H1 (cell line): ENCODE results near the gene SEZ6L. TPM values are rescaled to one million over a fixed set of nuclear protein-coding genes. Genes with fewer than 3 reads are reported as not detected.
A peak's percentile ranks its signal among the peaks of the same experiment; 100 is the strongest.

ENCODE experiments used
- CTCF ChIA-PET: fragments of 300-600 bp; sonication (Branson Sonifier 250); formaldehyde crosslinking; loops from one replicate; lab custom pipeline; 2021; ENCODE audit not compliant: partially characterized antibody; lab: Charles Lee
- POLR2A ChIA-PET: fragments of 300-600 bp; sonication (Branson Sonifier 250); formaldehyde crosslinking; loops from one replicate; lab custom pipeline; 2021; ENCODE audit warnings: inconsistent platforms; ENCODE audit not compliant: partially characterized antibody; lab: Charles Lee
- DNase-seq, 2 experiments: peaks; one replicate each; pipeline versions ENCODE4 v3.0.0 to v3.0.0-alpha.2; 2010 to 2022; ENCODE audit warnings: low spot score in 2 of 2, low read depth in 1 of 2, mixed read lengths in 1 of 2
- FAIRE-seq: peaks from 2 replicates; lab custom pipeline; 2011; peaks lifted over from hg19 to GRCh38; lab: Jason Lieb, UNC
- H2AFZ ChIP-seq: 2 replicates; pipeline ENCODE4 v1.8.1; 2012; ENCODE audit warnings: low read length, inconsistent platforms
- H2AK5ac ChIP-seq: 2 replicates; pipeline ENCODE4 v1.6.1; 2013; ENCODE audit warnings: low read depth, low read length
- H2BK120ac ChIP-seq: replicated peaks from 2 replicates; pipeline ENCODE3; 2013; ENCODE audit warnings: low read depth, low read length, inconsistent platforms
- H2BK12ac ChIP-seq: 2 replicates; pipeline ENCODE4 v1.6.1; 2013; ENCODE audit warnings: low read depth, low read length
- H2BK15ac ChIP-seq: 2 replicates; pipeline ENCODE4 v1.6.1; 2013; ENCODE audit warnings: low read length
- H2BK20ac ChIP-seq: 2 replicates; pipeline ENCODE4 v1.6.1; 2013; ENCODE audit warnings: low read length
- H2BK5ac ChIP-seq: 2 replicates; pipeline ENCODE4 v1.6.1; 2013; ENCODE audit warnings: low read depth, low read length
- H3K14ac ChIP-seq: 2 replicates; pipeline ENCODE4 v1.6.1; 2013; ENCODE audit warnings: inconsistent platforms; ENCODE audit not compliant: insufficient read length
- H3K18ac ChIP-seq: 2 replicates; pipeline ENCODE4 v1.6.1; 2013; ENCODE audit warnings: low read length; ENCODE audit errors: extremely low read depth
- H3K23ac ChIP-seq: 2 replicates; pipeline ENCODE4 v1.6.1; 2013; ENCODE audit warnings: inconsistent platforms; ENCODE audit not compliant: insufficient read length
- H3K23me2 ChIP-seq: 2 replicates; pipeline ENCODE4 v1.6.1; 2013; ENCODE audit warnings: low read depth, low read length
- H3K27ac ChIP-seq: 2 replicates; pipeline ENCODE4 v1.6.1; 2011; ENCODE audit warnings: low read depth, low read length, inconsistent platforms
- H3K27me3 ChIP-seq, 4 experiments: replicated peaks in 1 of 4; 1 replicate in 1 of 4; 2 replicates in 3 of 4; pipeline versions ENCODE4 v1.6.1 to v1.8.1; 2011 to 2013; ENCODE audit warnings: low read length in 3 of 4, mild to moderate bottlenecking in 3 of 4, inconsistent platforms in 2 of 4, mixed read lengths in 2 of 4, moderate library complexity in 1 of 4; ENCODE audit not compliant: control insufficient read depth in 3 of 4, insufficient read depth in 3 of 4; ENCODE audit errors: extremely low read depth in 1 of 4
- H3K36me3 ChIP-seq, 4 experiments: 2 replicates each; pipeline versions ENCODE4 v1.6.1 to v1.8.1; 2011 to 2013; ENCODE audit warnings: mild to moderate bottlenecking in 4 of 4, low read length in 3 of 4, moderate library complexity in 2 of 4, control low read depth in 1 of 4, inconsistent platforms in 1 of 4; ENCODE audit not compliant: insufficient read depth in 4 of 4, control insufficient read depth in 2 of 4
- H3K4ac ChIP-seq: replicated peaks from 2 replicates; pipeline ENCODE3; 2013; ENCODE audit warnings: low read length, low read depth, mixed read lengths, inconsistent platforms; ENCODE audit not compliant: insufficient read length
- H3K4me1 ChIP-seq, 4 experiments: replicated peaks in 1 of 4; 1 replicate in 1 of 4; 2 replicates in 3 of 4; pipeline versions ENCODE4 v1.6.1 to v1.8.1; 2011 to 2013; ENCODE audit warnings: low read length in 3 of 4, inconsistent platforms in 2 of 4, mixed read lengths in 1 of 4; ENCODE audit not compliant: insufficient read depth in 4 of 4, control insufficient read depth in 3 of 4
- H3K4me2 ChIP-seq, 2 experiments: 2 replicates each; pipeline versions ENCODE4 v1.6.1 to v1.8.1; 2011 to 2013; ENCODE audit warnings: low read depth in 2 of 2, low read length in 2 of 2, control low read depth in 1 of 2, inconsistent platforms in 1 of 2, mild to moderate bottlenecking in 1 of 2; ENCODE audit not compliant: insufficient read depth in 1 of 2
- H3K4me3 ChIP-seq, 4 experiments: fragments of 200-600, 300-600 bp in 1 of 4; sonication (generic), shearing (Covaris generic), sonication (Bioruptor Twin) in 1 of 4; 2 replicates each; pipeline versions ENCODE4 v1.5.1 to v1.8.1; 2011 to 2016; ENCODE audit warnings: low read length in 4 of 4, low read depth in 3 of 4, control low read depth in 2 of 4, inconsistent platforms in 2 of 4, mild to moderate bottlenecking in 2 of 4, mixed read lengths in 1 of 4, moderate library complexity in 1 of 4; ENCODE audit not compliant: insufficient read depth in 2 of 4; ENCODE audit errors: extremely low read depth in 1 of 4
- H3K56ac ChIP-seq: replicated peaks from 2 replicates; pipeline ENCODE3; 2013; ENCODE audit warnings: low read depth, mild to moderate bottlenecking, mixed read lengths, low read length, inconsistent platforms; ENCODE audit not compliant: insufficient read length
- H3K79me1 ChIP-seq: 2 replicates; pipeline ENCODE4 v1.6.1; 2013; ENCODE audit warnings: low read depth, low read length, control low read depth
- H3K79me2 ChIP-seq, 2 experiments: 2 replicates each; pipeline versions ENCODE4 v1.6.1 to v1.8.1; 2012 to 2013; ENCODE audit warnings: low read length in 2 of 2, mild to moderate bottlenecking in 2 of 2, inconsistent platforms in 1 of 2; ENCODE audit not compliant: insufficient read depth in 2 of 2, control insufficient read depth in 1 of 2
- H3K9ac ChIP-seq, 4 experiments: replicated peaks in 1 of 4; 1 replicate in 1 of 4; 2 replicates in 3 of 4; pipeline versions ENCODE4 v1.6.1 to v1.8.1; 2011 to 2013; ENCODE audit warnings: low read depth in 3 of 4, low read length in 3 of 4, control low read depth in 2 of 4, mild to moderate bottlenecking in 2 of 4, moderate library complexity in 2 of 4, inconsistent platforms in 1 of 4; ENCODE audit errors: extremely low read depth in 1 of 4
- H3K9me3 ChIP-seq, 2 experiments: 2 replicates each; pipeline versions ENCODE4 v1.6.1 to v1.8.1; 2012 to 2013; ENCODE audit warnings: mild to moderate bottlenecking in 2 of 2, moderate library complexity in 2 of 2, control low read depth in 1 of 2, inconsistent platforms in 1 of 2, low read depth in 1 of 2, low read length in 1 of 2, mixed read lengths in 1 of 2; ENCODE audit not compliant: insufficient read depth in 2 of 2
- H4K20me1 ChIP-seq, 2 experiments: replicated peaks in 1 of 2; 2 replicates each; pipeline versions ENCODE3 to v1.8.1; 2011 to 2013; ENCODE audit warnings: inconsistent platforms in 2 of 2, low read length in 2 of 2, mild to moderate bottlenecking in 1 of 2; ENCODE audit not compliant: insufficient read depth in 2 of 2, control insufficient read depth in 1 of 2
- H4K5ac ChIP-seq: 2 replicates; pipeline ENCODE4 v1.6.1; 2013; ENCODE audit warnings: low read length, low read depth, mixed read lengths, inconsistent platforms; ENCODE audit not compliant: insufficient read length
- H4K8ac ChIP-seq: 2 replicates; pipeline ENCODE4 v1.8.0; 2013; ENCODE audit warnings: mild to moderate bottlenecking, moderate library complexity, low read length, inconsistent platforms; ENCODE audit not compliant: insufficient read depth; ENCODE audit errors: extremely low read depth
- H4K91ac ChIP-seq: replicated peaks from 2 replicates; pipeline ENCODE3; 2013; ENCODE audit warnings: low read length, mixed read lengths, inconsistent platforms; ENCODE audit not compliant: insufficient read length
- EZH2 ChIP-seq: fragments of 200-600 bp; sonication (generic); IDR thresholded peaks from 2 replicates; pipeline ENCODE4 v1.7.1; 2012; ENCODE audit warnings: low read depth, mild to moderate bottlenecking, moderate library complexity, low read length, inconsistent platforms; ENCODE audit not compliant: severe bottlenecking
- KDM4A ChIP-seq: IDR thresholded peaks from one replicate; pipeline ENCODE4 v1.7.1; 2012; ENCODE audit warnings: low read depth, mild to moderate bottlenecking, moderate library complexity, low read length, inconsistent platforms; ENCODE audit not compliant: severe bottlenecking
- RBBP5 ChIP-seq: IDR thresholded peaks from 2 replicates; pipeline ENCODE4 v1.7.1; 2012; ENCODE audit warnings: low read depth, mild to moderate bottlenecking, inconsistent platforms, low read length, moderate library complexity, borderline replicate concordance
- WGBS, 2 experiments: shearing (Covaris generic) in 1 of 2; methylation state at CpG; one replicate each; pipeline versions ENCODE4 v1.1.6 to v1.1.7; 2013 to 2015; ENCODE audit warnings: low lambda C conversion rate in 2 of 2, mixed read lengths in 2 of 2, inconsistent platforms in 1 of 2, low coverage in 1 of 2, missing lambda C conversion rate in 1 of 2; ENCODE audit not compliant: insufficient replicate concordance in 2 of 2, insufficient coverage in 1 of 2, insufficient read length in 1 of 2; ENCODE audit errors: extremely low coverage in 1 of 2, missing lambda C conversion rate in 1 of 2; 5-methylcytosine and 5-hydroxymethylcytosine counted together
- long read RNA-seq, 2 experiments: library from RNA in 1 of 2; library from capped mRNA in 1 of 2; stranded (forward); transcript quantifications; one replicate each; pipeline ENCODE4 v2.0.0, GENCODE V29; 2021; ENCODE audit warnings: inconsistent platforms in 1 of 2
- polyA minus RNA-seq, 3 experiments: library from RNA; depleted of rRNA, polyadenylated mRNA; stranded (reverse); fragments of >200 nt; gene quantifications; 1 replicate in 2 of 3; 2 replicates in 1 of 3; pipeline ENCODE4 v1.2.3, GENCODE V29; 2011
- polyA plus RNA-seq, 7 experiments: library from polyadenylated mRNA; depleted of rRNA in 3 of 7; stranded (reverse) in 5 of 7; unstranded in 2 of 7; fragments of >200 nt in 5 of 7; fragments of 200-250 nt in 2 of 7; gene quantifications; 1 replicate in 5 of 7; 2 replicates in 1 of 7; 4 replicates in 1 of 7; pipeline versions ENCODE4 v1.2.1 to v1.2.3, GENCODE V29; 2011 to 2013; ENCODE audit warnings: missing spikeins in 2 of 7, mixed read lengths in 2 of 7
- total RNA-seq: library from RNA; stranded (reverse); fragmentation: NEBNext Ultra II Directional; extraction: Animal tissue kit (Norgen Biotek cat#: 25700); gene quantifications from 2 replicates; pipeline ENCODE4 v1.2.1, GENCODE V29; 2021

Gene SEZ6L
- 0.06 and 0.11 TPM in 2 replicates for total RNA-seq
- polyA plus RNA-seq (2011; rRNA removed): 0.20 and 0.33 TPM in 2 replicates
- polyA plus RNA-seq (2011; cell fraction: cytosol; rRNA removed): 0.10 TPM
- 0.39 TPM for polyA plus RNA-seq (2011; cell fraction: nucleus; rRNA removed)
- 0.30 to 0.90 TPM (median 0.61 TPM) in 4 replicates for polyA plus RNA-seq (2012, experiment 1 of 2)
- 0.10 TPM for polyA plus RNA-seq (2012, experiment 2 of 2)
- 0.26 TPM for polyA plus RNA-seq (2013, experiment 1 of 2)
- 0.22 TPM for polyA plus RNA-seq (2013, experiment 2 of 2)
- polyA minus RNA-seq (2011; rRNA and poly(A)+ RNA removed): 0.28 and 0.63 TPM in 2 replicates
- polyA minus RNA-seq (2011; cell fraction: cytosol; rRNA and poly(A)+ RNA removed): not detected
- not detected for polyA minus RNA-seq (2011; cell fraction: nucleus; rRNA and poly(A)+ RNA removed)
- long read RNA-seq, experiment 1: 0 reads
- long read RNA-seq, experiment 2: 0 reads

- no peak within 1 kb of the TSS for H2AK5ac ChIP-seq
- H3K4me1 ChIP-seq: peaks cover 4 to 20% (median 8%) of the 10 kb centered on the region in 4 experiments
- no peaks in the 10 kb centered on the region for H3K79me1 ChIP-seq
- H4K20me1 ChIP-seq: peaks cover 4 to 5% of the 10 kb centered on the region in 2 experiments
- no peak for FAIRE-seq
- H2BK15ac ChIP-seq: peak within 1 kb of the TSS; percentile 65; the same call in 1 of the 2 replicates
- H3K27me3 ChIP-seq: peaks cover 19 to 45% (median 36%) of the 10 kb centered on the region in 4 experiments
- H3K23me2 ChIP-seq: peaks cover 9% of the 10 kb centered on the region
- no peaks in the 10 kb centered on the region for H3K9me3 ChIP-seq
- TF ChIP-seq RBBP5 (no peak; the same call in 1 of the 2 replicates), KDM4A (peak; percentile 74), EZH2 (peak; percentile 44)
- ChIA-PET POLR2A (no interaction called here), CTCF (interaction anchor here (0.6 to 12.5 kb wide), 12 partner anchors 9 to 295 kb away, joined by 3 to 246 read pairs (median 3); no protein-coding TSS in a partner anchor)
- H2BK20ac ChIP-seq: no peak within 1 kb of the TSS
- H3K4ac ChIP-seq: no peak within 1 kb of the TSS
- no peak within 1 kb of the TSS for H4K91ac ChIP-seq
- H3K4me2 ChIP-seq: peak within 1 kb of the TSS; percentile 87 to 91
- H4K8ac ChIP-seq: peak within 1 kb of the TSS; percentile 23; the same call in 1 of the 2 replicates
- peak within 1 kb of the TSS; percentile 38 to 77 (median 51) for H3K4me3 ChIP-seq
- H3K9ac ChIP-seq: peak within 1 kb of the TSS in 2 of 4 experiments; percentile 35 to 58; a peak in 2 of 7 replicates
- no peak within 1 kb of the TSS for H3K27ac ChIP-seq
- H3K14ac ChIP-seq: no peak within 1 kb of the TSS
- peak within 1 kb of the TSS; percentile 63; the same call in 1 of the 2 replicates for H2AFZ ChIP-seq
- H2BK5ac ChIP-seq: no peak within 1 kb of the TSS
- H4K5ac ChIP-seq: no peak within 1 kb of the TSS
- H2BK120ac ChIP-seq: no peak within 1 kb of the TSS
- H2BK12ac ChIP-seq: no peak within 1 kb of the TSS
- no peaks in the 10 kb centered on the region for H3K36me3 ChIP-seq
- 3% methylated on average over 13 of the region's 92 CpGs; no CpG with 5 or more reads in 1 of the 2 experiments for WGBS, 2 experiments
- no peak within 1 kb of the TSS for H3K56ac ChIP-seq
- H3K23ac ChIP-seq: no peak within 1 kb of the TSS
- no peaks in the 10 kb centered on the region for H3K79me2 ChIP-seq
- H3K18ac ChIP-seq: no peak within 1 kb of the TSS; the same call in 1 of the 2 replicates
- peak in 1 of 2 experiments; percentile 72 for DNase-seq
Observed at GRCh38 chr22:26169315-26170111, at the start of gene SEZ6L. SEZ6L (plus strand) TSS chr22:26169462; CDS start chr22:26169670, 208 bp downstream.
